Measurements from ENCODE around the gene RPS19BP1.

RPS19BP1 gene

DNA sequence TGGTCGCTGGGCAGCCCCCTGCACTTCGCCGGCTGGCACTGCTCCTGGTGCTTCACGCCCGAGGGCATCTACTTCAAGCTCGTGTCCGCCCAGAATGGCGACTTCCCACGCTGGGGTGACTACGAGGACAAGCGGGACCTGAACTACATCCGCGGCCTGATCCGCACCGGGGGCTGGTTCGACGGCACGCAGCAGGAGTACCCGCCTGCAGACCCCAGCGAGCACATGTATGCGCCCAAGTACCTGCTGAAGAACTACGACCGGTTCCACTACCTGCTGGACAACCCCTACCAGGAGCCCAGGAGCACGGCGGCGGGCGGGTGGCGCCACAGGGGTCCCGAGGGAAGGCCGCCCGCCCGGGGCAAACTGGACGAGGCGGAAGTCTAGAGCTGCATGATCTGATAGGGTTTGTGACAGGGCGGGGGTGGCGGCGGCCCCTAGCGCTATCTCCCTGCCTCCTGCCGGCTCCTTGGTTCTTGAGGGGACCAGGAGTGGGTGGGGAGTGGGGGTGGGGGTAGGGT is 43.9 kb downstream of the RPS19BP1 start:
- no peak for DNase-seq

DNA sequence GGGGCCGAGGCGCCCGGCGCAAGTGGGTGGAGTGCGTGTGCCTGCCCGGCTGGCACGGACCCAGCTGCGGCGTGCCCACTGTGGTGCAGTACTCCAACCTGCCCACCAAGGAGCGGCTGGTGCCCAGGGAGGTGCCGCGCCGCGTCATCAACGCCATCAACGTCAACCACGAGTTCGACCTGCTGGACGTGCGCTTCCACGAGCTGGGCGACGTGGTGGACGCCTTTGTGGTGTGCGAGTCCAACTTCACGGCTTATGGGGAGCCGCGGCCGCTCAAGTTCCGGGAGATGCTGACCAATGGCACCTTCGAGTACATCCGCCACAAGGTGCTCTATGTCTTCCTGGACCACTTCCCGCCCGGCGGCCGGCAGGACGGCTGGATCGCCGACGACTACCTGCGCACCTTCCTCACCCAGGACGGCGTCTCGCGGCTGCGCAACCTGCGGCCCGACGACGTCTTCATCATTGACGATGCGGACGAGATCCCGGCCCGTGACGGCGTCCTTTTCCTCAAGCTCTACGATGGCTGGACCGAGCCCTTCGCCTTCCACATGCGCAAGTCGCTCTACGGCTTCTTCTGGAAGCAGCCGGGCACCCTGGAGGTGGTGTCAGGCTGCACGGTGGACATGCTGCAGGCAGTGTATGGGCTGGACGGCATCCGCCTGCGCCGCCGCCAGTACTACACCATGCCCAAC is 44.6 kb downstream of the RPS19BP1 start:
- no peak for DNase-seq

GRCh38 chr22:39486951-39487825 is 45.4 kb downstream of the RPS19BP1 start:
- no peak for DNase-seq

- no peak for DNase-seq
Observed at GRCh38 chr22:39482768-39483167, 49.8 kb downstream of the RPS19BP1 start.

GRCh38 chr22:39481595-39481994 is 51.0 kb downstream of the RPS19BP1 start:
- no peak for DNase-seq

GRCh38 chr22:39481054-39481453 is 51.5 kb downstream of the RPS19BP1 start:
- DNase-seq: no peak

- DNase-seq: no peak
Observed at GRCh38 chr22:39480557-39480956, 52.0 kb downstream of the RPS19BP1 start.

DNA sequence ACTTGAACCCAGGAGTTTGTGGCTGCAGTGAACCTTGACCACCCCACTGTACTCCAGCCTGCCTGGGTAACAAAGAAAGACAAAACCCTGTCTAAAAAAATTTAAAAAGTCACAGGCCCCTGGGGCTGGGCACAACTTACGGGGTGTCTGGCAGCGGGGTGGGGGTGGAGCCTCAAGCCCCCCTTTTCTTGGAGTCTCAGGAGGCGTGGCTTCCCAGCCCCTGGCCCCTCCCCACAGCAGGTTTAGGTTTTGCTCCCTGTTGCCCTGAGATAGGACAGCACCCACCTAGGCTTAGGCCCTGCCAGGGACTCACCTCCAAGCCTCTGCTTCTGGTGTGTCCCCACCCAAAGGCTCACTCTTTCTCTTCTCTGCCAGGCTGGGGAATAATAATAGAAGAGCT is 53.3 kb downstream of the RPS19BP1 start:
- no peak for DNase-seq

Data from activated CD4-positive, alpha-beta T cell treated with anti-CD3 and anti-CD28 coated beads, Interleukin-2, amount 50 U/mL, for 1 hour (primary cell).